ENCODE results near the gene SNX20.
A peak's percentile ranks its signal among the peaks of the same experiment; 100 is the strongest.

The SNX20 gene

GRCh38 chr16:50696575-50697420 lies 15.7 kb upstream of the SNX20 start:
- Mint-ChIP-seq H3K27ac (peak overlapping the region; percentile 83), H3K9me3 (no peaks in the 10 kb centered on the region), H3K27me3 (peaks cover 7% of the 10 kb centered on the region), H3K4me1 (peaks cover 85% of the 10 kb centered on the region), H3K4me3 (peak overlapping the region; percentile 9), H3K36me3 (ENCODE audit: low read depth) (peaks cover 9% of the 10 kb centered on the region)
- ATAC-seq (peak; percentile 13), DNase-seq (peak; percentile 67)

- Mint-ChIP-seq H3K9me3 (no peaks in the 10 kb centered on the region), H3K27ac (peak overlapping the region; percentile 83), H3K4me3 (peak overlapping the region; percentile 9), H3K4me1 (peaks cover 81% of the 10 kb centered on the region), H3K36me3 (ENCODE audit: low read depth) (peaks cover 9% of the 10 kb centered on the region), H3K27me3 (peaks cover 7% of the 10 kb centered on the region)
- ATAC-seq (no peak), DNase-seq (no peak)
Measured at GRCh38 chr16:50696126-50696525, 15.0 kb upstream of the SNX20 start.

- H3K36me3 Mint-ChIP-seq (ENCODE audit: low read depth), result peaks cover 7% of the 10 kb centered on the region
- no peak for ATAC-seq
- H3K27me3 Mint-ChIP-seq, result peaks cover 7% of the 10 kb centered on the region
- peaks cover 78% of the 10 kb centered on the region for H3K4me1 Mint-ChIP-seq
- peak overlapping the region; percentile 3 for H3K27ac Mint-ChIP-seq
- no peaks in the 10 kb centered on the region for H3K9me3 Mint-ChIP-seq
- no peak for DNase-seq
- H3K4me3 Mint-ChIP-seq, result peak overlapping the region; percentile 69
Measured at GRCh38 chr16:50695017-50696000, 14.2 kb upstream of the SNX20 start.

GRCh38 chr16:50694206-50694605 lies 13.1 kb upstream of the SNX20 start:
- H3K4me1 Mint-ChIP-seq, result peaks cover 72% of the 10 kb centered on the region
- peaks cover 7% of the 10 kb centered on the region for H3K27me3 Mint-ChIP-seq
- DNase-seq (no peak), ATAC-seq (no peak)
- H3K4me3 Mint-ChIP-seq, result peak overlapping the region; percentile 69
- peaks cover 3% of the 10 kb centered on the region for H3K36me3 Mint-ChIP-seq (ENCODE audit: low read depth)
- H3K27ac Mint-ChIP-seq, result peak overlapping the region; percentile 67
- no peaks in the 10 kb centered on the region for H3K9me3 Mint-ChIP-seq

GRCh38 chr16:50692999-50693781 lies 12.1 kb upstream of the SNX20 start, which contains the start of gene NOD2:
TSS of gene NOD2 (plus strand) at chr16:50693606. CDS start at chr16:50699496, 5,890 bp downstream.
- Mint-ChIP-seq H3K36me3 (ENCODE audit: low read depth) (peaks cover 3% of the 10 kb centered on the region), H3K4me1 (peaks cover 65% of the 10 kb centered on the region), H3K4me3 (peak within 1 kb of the TSS; percentile 69), H3K27me3 (peaks cover 7% of the 10 kb centered on the region), H3K9me3 (no peaks in the 10 kb centered on the region), H3K27ac (peak within 1 kb of the TSS; percentile 67)
- peak; percentile 30 for DNase-seq
- no peak for ATAC-seq

GRCh38 chr16:50692644-50692998 lies 11.5 kb upstream of the SNX20 start:
- Mint-ChIP-seq H3K27ac (peak overlapping the region; percentile 37), H3K9me3 (no peaks in the 10 kb centered on the region), H3K36me3 (ENCODE audit: low read depth) (peaks cover 3% of the 10 kb centered on the region), H3K4me3 (peak overlapping the region; percentile 56), H3K4me1 (peaks cover 60% of the 10 kb centered on the region), H3K27me3 (peaks cover 7% of the 10 kb centered on the region)
- DNase-seq, result no peak
- no peak for ATAC-seq

GRCh38 chr16:50690177-50690576 lies 9.1 kb upstream of the SNX20 start:
- Mint-ChIP-seq H3K4me3 (no peak overlapping the region), H3K4me1 (peaks cover 49% of the 10 kb centered on the region), H3K27ac (no peak overlapping the region), H3K9me3 (no peaks in the 10 kb centered on the region), H3K36me3 (ENCODE audit: low read depth) (peaks cover 3% of the 10 kb centered on the region), H3K27me3 (peaks cover 7% of the 10 kb centered on the region)
- ATAC-seq (no peak), DNase-seq (no peak)

GRCh38 chr16:50688867-50689266 lies 7.8 kb upstream of the SNX20 start:
- H3K9me3 Mint-ChIP-seq, result no peaks in the 10 kb centered on the region
- no peak overlapping the region for H3K27ac Mint-ChIP-seq
- H3K27me3 Mint-ChIP-seq, result peaks cover 1% of the 10 kb centered on the region
- no peaks in the 10 kb centered on the region for H3K36me3 Mint-ChIP-seq (ENCODE audit: low read depth)
- DNase-seq (no peak), ATAC-seq (no peak)
- no peak overlapping the region for H3K4me3 Mint-ChIP-seq
- H3K4me1 Mint-ChIP-seq, result peaks cover 52% of the 10 kb centered on the region

GRCh38 chr16:50688083-50688482 lies 7.0 kb upstream of the SNX20 start:
- no peaks in the 10 kb centered on the region for H3K27me3 Mint-ChIP-seq
- DNase-seq (no peak), ATAC-seq (no peak)
- H3K4me1 Mint-ChIP-seq, result peaks cover 57% of the 10 kb centered on the region
- H3K36me3 Mint-ChIP-seq (ENCODE audit: low read depth), result no peaks in the 10 kb centered on the region
- H3K27ac Mint-ChIP-seq, result no peak overlapping the region
- H3K4me3 Mint-ChIP-seq, result no peak overlapping the region
- H3K9me3 Mint-ChIP-seq, result no peaks in the 10 kb centered on the region

GRCh38 chr16:50685462-50686063 lies 4.5 kb upstream of the SNX20 start:
- no peaks in the 10 kb centered on the region for H3K27me3 Mint-ChIP-seq
- H3K36me3 Mint-ChIP-seq (ENCODE audit: low read depth), result no peaks in the 10 kb centered on the region
- H3K27ac Mint-ChIP-seq, result peak overlapping the region; percentile 87
- ATAC-seq (no peak), DNase-seq (no peak)
- no peaks in the 10 kb centered on the region for H3K9me3 Mint-ChIP-seq
- peaks cover 63% of the 10 kb centered on the region for H3K4me1 Mint-ChIP-seq
- peak overlapping the region; percentile 43 for H3K4me3 Mint-ChIP-seq

GRCh38 chr16:50684823-50685461 lies 3.8 kb upstream of the SNX20 start:
- no peaks in the 10 kb centered on the region for H3K36me3 Mint-ChIP-seq (ENCODE audit: low read depth)

GRCh38 chr16:50683689-50684374 lies 2.7 kb upstream of the SNX20 start:
- peaks cover 70% of the 10 kb centered on the region for H3K4me1 Mint-ChIP-seq
- peak overlapping the region; percentile 87 for H3K27ac Mint-ChIP-seq
- DNase-seq (peak; percentile 67), ATAC-seq (peak; percentile 53)
- no peaks in the 10 kb centered on the region for H3K27me3 Mint-ChIP-seq
- peak overlapping the region; percentile 43 for H3K4me3 Mint-ChIP-seq
- H3K36me3 Mint-ChIP-seq (ENCODE audit: low read depth), result peaks cover 1% of the 10 kb centered on the region
- H3K9me3 Mint-ChIP-seq, result no peaks in the 10 kb centered on the region

More at GRCh38 chr16:50684823-50685461, 3.8 kb upstream of the SNX20 start:
- Mint-ChIP-seq H3K27me3 (no peaks in the 10 kb centered on the region), H3K9me3 (no peaks in the 10 kb centered on the region), H3K4me3 (peak overlapping the region; percentile 43), H3K4me1 (peaks cover 67% of the 10 kb centered on the region), H3K27ac (peak overlapping the region; percentile 87)
- peak; percentile 49 for ATAC-seq
- peak; percentile 55 for DNase-seq

GRCh38 chr16:50680556-50680893 lies 587 bp downstream of the SNX20 start:
- Mint-ChIP-seq H3K4me3 (peak overlapping the region; percentile 82), H3K27ac (peak overlapping the region; percentile 93), H3K9me3 (no peaks in the 10 kb centered on the region), H3K4me1 (peaks cover 77% of the 10 kb centered on the region), H3K27me3 (no peaks in the 10 kb centered on the region), H3K36me3 (ENCODE audit: low read depth) (peaks cover 18% of the 10 kb centered on the region)
- ATAC-seq (no peak), DNase-seq (no peak)
